Effector memory CD4-positive, alpha-beta T cell (primary cell): ENCODE data around the gene MSMB.

ENCODE experiments used
- DNase-seq, 3 donors: peaks; one replicate each; pipeline ENCODE4 v3.0.0-alpha.2; 2020
- H3K27ac ChIP-seq: 2 replicates; pipeline ENCODE4 v1.7.0; 2013; ENCODE audit warnings: mild to moderate bottlenecking, low read length, moderate library complexity; ENCODE audit not compliant: insufficient read depth, poor library complexity, severe bottlenecking
- H3K27me3 ChIP-seq: replicated peaks from 2 replicates; pipeline ENCODE4 v1.7.0; 2013; ENCODE audit warnings: mild to moderate bottlenecking, low read length; ENCODE audit not compliant: insufficient read depth, control insufficient read depth, poor library complexity, severe bottlenecking
- H3K36me3 ChIP-seq: 2 replicates; pipeline ENCODE4 v1.7.0; 2013; ENCODE audit warnings: mild to moderate bottlenecking, low read length, moderate library complexity; ENCODE audit not compliant: control insufficient read depth, insufficient read depth
- H3K4me1 ChIP-seq: 2 replicates; pipeline ENCODE4 v1.7.0; 2013; ENCODE audit warnings: low read length, mild to moderate bottlenecking; ENCODE audit not compliant: control insufficient read depth, insufficient read depth, poor library complexity, severe bottlenecking
- H3K4me3 ChIP-seq: 2 replicates; pipeline ENCODE4 v1.7.0; 2013; ENCODE audit warnings: low read length, low read depth, mild to moderate bottlenecking; ENCODE audit not compliant: insufficient read depth, poor library complexity, severe bottlenecking
- H3K9me3 ChIP-seq: 2 replicates; pipeline ENCODE4 v1.7.0; 2013; ENCODE audit warnings: mild to moderate bottlenecking, low read length, moderate library complexity; ENCODE audit not compliant: control insufficient read depth

MSMB gene

GRCh38 chr10:46024948-46025347 is 21.1 kb downstream of the MSMB start:
- Histone ChIP-seq H3K4me1 (peaks cover 34% of the 10 kb centered on the region), H3K9me3 (no peaks in the 10 kb centered on the region), H3K36me3 (no peaks in the 10 kb centered on the region), H3K4me3 (no peak overlapping the region), H3K27me3 (no peaks in the 10 kb centered on the region), H3K27ac (no peak overlapping the region)
- DNase-seq = no peak

GRCh38 chr10:46022978-46023702 is 22.9 kb downstream of the MSMB start:
- Histone ChIP-seq H3K4me3 (peak overlapping the region; percentile 80), H3K36me3 (no peaks in the 10 kb centered on the region), H3K9me3 (no peaks in the 10 kb centered on the region), H3K27me3 (no peaks in the 10 kb centered on the region), H3K27ac (peak overlapping the region; percentile 67), H3K4me1 (peaks cover 24% of the 10 kb centered on the region)
- peak; percentile 65 to 80 (median 77) for DNase-seq

- Histone ChIP-seq H3K36me3 (peaks cover 12% of the 10 kb centered on the region), H3K27ac (no peak overlapping the region), H3K9me3 (no peaks in the 10 kb centered on the region), H3K4me3 (no peak overlapping the region), H3K27me3 (no peaks in the 10 kb centered on the region), H3K4me1 (peaks cover 15% of the 10 kb centered on the region)
- DNase-seq = no peak
Measured at GRCh38 chr10:46020344-46020657, 25.8 kb downstream of the MSMB start.

GRCh38 chr10:46019569-46020343 is 26.3 kb downstream of the MSMB start:
- no peak overlapping the region for H3K27ac ChIP-seq
- H3K9me3 ChIP-seq = no peaks in the 10 kb centered on the region
- no peaks in the 10 kb centered on the region for H3K27me3 ChIP-seq
- no peak for DNase-seq
- peaks cover 15% of the 10 kb centered on the region for H3K4me1 ChIP-seq
- peaks cover 18% of the 10 kb centered on the region for H3K36me3 ChIP-seq
- H3K4me3 ChIP-seq = no peak overlapping the region

- peaks cover 15% of the 10 kb centered on the region for H3K4me1 ChIP-seq
- no peaks in the 10 kb centered on the region for H3K9me3 ChIP-seq
- no peaks in the 10 kb centered on the region for H3K27me3 ChIP-seq
- no peak overlapping the region for H3K27ac ChIP-seq
- no peak for DNase-seq
- H3K36me3 ChIP-seq = peaks cover 24% of the 10 kb centered on the region
- H3K4me3 ChIP-seq = no peak overlapping the region
Measured at GRCh38 chr10:46019177-46019528, 26.9 kb downstream of the MSMB start.

- Histone ChIP-seq H3K27ac (peak overlapping the region; percentile 19), H3K27me3 (no peaks in the 10 kb centered on the region), H3K9me3 (no peaks in the 10 kb centered on the region), H3K4me3 (no peak overlapping the region), H3K36me3 (peaks cover 29% of the 10 kb centered on the region), H3K4me1 (peaks cover 15% of the 10 kb centered on the region)
- DNase-seq = no peak
Measured at GRCh38 chr10:46018453-46019176, 27.5 kb downstream of the MSMB start.

GRCh38 chr10:46017733-46018132 is 28.3 kb downstream of the MSMB start:
- DNase-seq = no peak
- H3K9me3 ChIP-seq = no peaks in the 10 kb centered on the region
- H3K27ac ChIP-seq = no peak overlapping the region
- no peak overlapping the region for H3K4me3 ChIP-seq
- H3K36me3 ChIP-seq = peaks cover 38% of the 10 kb centered on the region
- H3K27me3 ChIP-seq = no peaks in the 10 kb centered on the region
- peaks cover 10% of the 10 kb centered on the region for H3K4me1 ChIP-seq

GRCh38 chr10:46016811-46017210 is 29.3 kb downstream of the MSMB start:
- Histone ChIP-seq H3K27ac (no peak overlapping the region), H3K4me1 (peaks cover 10% of the 10 kb centered on the region)

GRCh38 chr10:46016190-46016589 is 29.9 kb downstream of the MSMB start:
- H3K27me3 ChIP-seq = no peaks in the 10 kb centered on the region
- no peak overlapping the region for H3K27ac ChIP-seq
- H3K4me1 ChIP-seq = peaks cover 10% of the 10 kb centered on the region
- no peak overlapping the region for H3K4me3 ChIP-seq
- DNase-seq = no peak
- H3K36me3 ChIP-seq = peaks cover 52% of the 10 kb centered on the region
- H3K9me3 ChIP-seq = no peaks in the 10 kb centered on the region

More at GRCh38 chr10:46016811-46017210, 29.3 kb downstream of the MSMB start:
- Histone ChIP-seq H3K27me3 (no peaks in the 10 kb centered on the region), H3K36me3 (peaks cover 45% of the 10 kb centered on the region), H3K9me3 (no peaks in the 10 kb centered on the region), H3K4me3 (no peak overlapping the region)
- no peak for DNase-seq
